H4 (cell line): ENCODE measurements around the gene SPECC1. TPM values are rescaled to one million over a fixed set of nuclear protein-coding genes. Genes with fewer than 3 reads are reported as not detected.
"Not testable (repeated sequence)": the region's sequence is repeated elsewhere in the genome, so short reads cannot be mapped to it uniquely, and the experiment has no call there.

Experiments
- DNase-seq: peaks from one replicate; pipeline ENCODE4 v3.0.0-alpha.2; 2015; ENCODE audit warnings: low spot score
- total RNA-seq: library from RNA; depleted of rRNA; stranded (reverse); fragments of >200 nt; shearing (Covaris generic); gene quantifications from 2 replicates; pipeline ENCODE4 v1.2.3, GENCODE V29; 2014

SPECC1 gene
- total RNA-seq, 1 experiment from 2014 or later, result 38.5 TPM

DNA sequence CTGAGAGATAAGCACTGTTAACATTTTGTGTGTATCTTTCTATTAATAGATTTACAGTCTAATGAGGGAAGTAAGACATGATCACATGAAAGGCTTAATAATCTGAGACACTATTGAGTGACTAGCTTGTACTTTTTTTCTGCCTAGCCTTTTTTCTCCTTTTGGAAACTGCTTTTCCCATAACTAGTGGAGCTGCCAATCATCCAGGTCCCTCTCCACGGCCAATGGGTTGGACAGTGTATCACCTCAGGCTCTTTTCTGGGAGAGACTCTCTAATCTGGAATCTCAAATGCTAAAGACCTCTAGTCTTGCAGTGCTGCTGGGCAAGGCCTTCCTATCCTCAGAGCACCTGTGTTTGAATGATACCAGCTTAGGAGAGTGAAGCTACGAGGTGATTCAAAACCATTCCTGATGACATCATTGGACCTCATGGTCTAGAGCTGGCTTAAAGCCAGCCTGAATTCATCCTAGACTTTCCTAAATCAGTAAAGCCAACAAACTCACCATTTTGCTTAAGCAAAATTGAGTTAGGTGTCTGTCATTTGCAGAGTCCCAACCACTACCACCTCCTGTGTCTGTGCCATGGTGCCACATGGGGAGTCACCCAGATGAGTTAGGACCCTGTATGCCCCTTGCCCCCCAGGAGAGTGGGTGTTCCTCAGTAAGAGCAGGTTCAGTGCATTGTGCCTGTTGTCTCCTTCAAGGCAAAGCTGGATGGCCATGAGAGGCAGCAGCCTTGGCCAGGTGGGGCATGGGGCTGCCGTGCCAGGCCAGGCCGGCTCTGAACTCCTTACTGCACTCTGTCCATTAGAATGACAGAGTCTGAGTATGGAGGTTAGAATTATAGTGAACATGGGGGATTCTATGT is 62.9 kb downstream of the SPECC1 start:
- DNase-seq, result no peak

GRCh38 chr17:20072692-20072992 is 63.5 kb downstream of the SPECC1 start:
- no peak for DNase-seq

DNA sequence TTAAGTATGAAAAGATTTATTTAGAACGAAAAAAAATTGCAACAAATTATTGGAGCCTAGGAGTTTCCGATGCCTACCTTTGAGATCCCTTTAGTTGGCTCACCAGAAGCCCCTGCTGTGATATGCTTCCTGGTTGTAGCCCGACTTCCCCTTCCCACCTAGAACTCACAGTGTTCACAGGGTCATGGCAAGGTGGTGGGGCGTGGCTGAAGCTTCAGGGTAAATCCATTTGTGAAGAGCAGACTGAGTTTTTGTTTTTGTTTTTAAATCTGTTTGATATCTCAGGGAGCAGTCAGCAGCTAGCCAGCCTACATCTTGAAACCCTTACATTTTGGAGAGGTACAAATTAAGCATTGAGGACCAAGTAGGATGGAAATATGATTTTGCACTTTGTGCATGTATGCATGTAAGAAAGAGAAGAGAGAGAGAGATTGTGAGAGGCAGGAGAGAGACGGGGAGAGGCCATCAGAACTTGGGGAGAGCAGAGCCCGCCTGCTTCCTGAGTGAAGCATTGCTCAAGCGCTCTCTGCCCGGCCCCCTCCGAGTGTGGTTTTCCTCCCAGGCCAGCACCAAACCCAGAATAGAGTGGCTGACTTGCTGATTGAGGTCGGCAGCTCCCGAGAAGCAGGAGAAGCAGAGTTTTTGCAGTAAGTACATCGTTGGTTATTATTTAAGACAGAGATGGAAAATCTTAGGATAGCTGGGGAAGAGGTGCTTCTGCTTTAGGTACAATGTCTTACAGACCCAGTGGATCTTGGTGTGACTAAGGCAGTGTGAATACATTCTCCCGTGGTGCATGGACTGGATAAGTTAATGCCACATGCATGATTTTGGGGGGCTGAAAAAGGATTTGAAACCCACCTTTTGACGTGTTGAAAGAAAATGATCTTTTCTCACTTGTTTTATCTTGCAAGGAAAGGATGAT is 64.2 kb downstream of the SPECC1 start:
- no peak for DNase-seq

- no peak for DNase-seq
Observed at GRCh38 chr17:20074001-20074400, 64.8 kb downstream of the SPECC1 start.

- no peak for DNase-seq
Observed at GRCh38 chr17:20074489-20074888, 65.3 kb downstream of the SPECC1 start.

DNA sequence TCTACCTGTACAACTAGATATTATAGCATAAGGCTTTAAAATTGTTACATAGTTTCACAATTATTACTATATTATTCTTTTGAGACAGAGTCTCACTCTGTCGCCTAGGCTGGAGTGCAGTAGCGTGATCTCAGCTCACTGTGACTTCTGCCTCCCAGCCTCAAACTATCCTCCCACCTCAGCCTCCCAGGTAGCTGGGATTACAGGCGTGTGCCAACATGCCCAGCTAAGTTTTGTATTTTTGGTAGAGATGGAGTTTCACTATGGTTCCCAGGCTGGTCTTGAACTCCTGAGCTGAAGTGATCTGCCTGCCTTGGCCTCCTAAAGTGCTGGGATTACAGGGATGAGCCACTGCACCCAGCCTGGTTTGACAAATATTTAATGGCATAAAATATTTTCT is 67.0 kb downstream of the SPECC1 start:
- not testable (repeated sequence) for DNase-seq

- DNase-seq, result no peak
Observed at GRCh38 chr17:20077978-20078685, 69.0 kb downstream of the SPECC1 start.

DNA sequence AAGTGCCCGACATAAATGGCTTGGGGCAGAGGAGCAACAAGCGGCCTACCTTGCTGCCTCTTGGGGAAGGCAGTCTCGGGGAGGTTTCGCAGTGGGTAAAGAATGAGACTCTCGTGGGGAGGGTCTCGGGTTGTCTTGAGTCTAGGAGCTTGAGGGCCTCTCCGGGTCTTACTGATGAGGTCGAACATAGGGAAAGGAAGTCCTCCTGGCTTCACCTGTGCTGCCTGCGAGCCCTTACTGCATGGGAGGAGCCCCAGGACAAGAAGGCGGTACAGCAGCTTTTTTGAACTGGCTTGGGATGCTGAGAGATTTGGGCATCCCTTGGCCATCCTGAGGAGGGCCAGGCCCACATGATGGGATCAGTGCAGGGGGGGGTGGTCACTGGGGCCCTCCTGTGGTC is 71.4 kb downstream of the SPECC1 start:
- no peak for DNase-seq

GRCh38 chr17:20083156-20083859 is 74.1 kb downstream of the SPECC1 start:
- no peak for DNase-seq

DNA sequence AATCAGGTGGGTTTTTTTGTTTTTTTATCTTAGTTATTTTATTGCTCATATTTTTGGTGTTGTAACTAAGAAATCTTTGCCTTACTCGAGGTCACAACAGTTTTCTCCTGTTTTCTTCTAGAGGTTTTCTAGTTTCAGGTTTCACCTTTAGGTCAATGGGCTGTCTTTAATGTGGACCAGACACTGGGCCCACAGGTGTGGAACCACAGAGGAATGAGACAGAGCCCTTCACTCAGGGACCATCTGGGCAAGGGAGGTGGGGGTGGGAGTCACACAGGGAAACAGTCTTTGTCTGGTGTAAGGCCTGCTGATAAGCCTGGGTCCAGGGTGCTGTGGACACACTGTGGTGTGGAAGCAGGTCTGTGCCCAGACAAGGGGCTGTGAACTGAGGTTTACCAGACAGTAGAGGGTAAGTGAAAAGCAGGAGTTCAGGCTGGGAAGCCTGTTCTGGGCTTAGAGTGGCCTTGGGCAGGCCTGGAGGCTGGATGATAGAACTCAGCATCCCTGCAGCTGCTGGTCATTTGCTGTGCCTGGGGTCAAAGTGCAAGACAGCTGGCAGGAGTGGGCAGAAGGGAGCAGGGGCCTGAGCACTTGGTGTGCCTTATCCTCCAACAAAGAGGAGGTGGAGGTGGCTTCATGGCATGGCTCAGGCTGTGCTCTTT is 75.6 kb downstream of the SPECC1 start:
- no peak for DNase-seq

GRCh38 chr17:20085283-20085845 is 76.2 kb downstream of the SPECC1 start:
- DNase-seq, result no peak

DNA sequence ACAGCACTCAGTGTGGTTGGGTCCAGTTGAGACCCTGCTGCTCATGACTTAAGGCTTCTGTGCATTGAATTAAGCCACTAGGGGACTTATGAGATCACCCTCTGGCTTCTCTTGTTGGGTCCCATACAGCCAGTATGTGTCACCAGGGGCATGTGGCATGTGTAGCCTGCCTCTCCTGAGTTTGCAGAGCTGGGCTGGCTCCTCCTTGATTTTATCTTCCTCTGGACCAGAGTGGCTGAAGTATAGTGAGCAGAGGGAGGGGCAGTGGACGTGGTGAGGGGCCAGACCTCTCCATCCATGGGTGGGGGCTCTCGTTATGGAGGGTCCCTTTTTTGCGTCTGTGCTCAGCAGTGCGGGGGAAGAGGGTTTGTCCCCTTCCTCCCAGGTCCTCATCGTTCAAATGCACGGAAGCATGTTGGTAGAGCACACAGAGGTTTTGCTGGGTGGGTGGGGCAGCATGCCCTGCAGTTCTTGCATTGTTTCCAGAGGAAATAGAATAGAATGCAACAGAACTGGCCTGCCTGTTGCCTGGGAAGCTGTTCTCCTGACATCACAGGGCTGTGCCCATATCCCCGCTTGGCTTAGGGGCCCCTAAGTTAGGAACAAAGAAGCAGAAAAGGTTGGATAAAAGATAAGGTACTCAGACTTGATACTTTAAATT is 77.4 kb downstream of the SPECC1 start:
- no peak for DNase-seq

DNA sequence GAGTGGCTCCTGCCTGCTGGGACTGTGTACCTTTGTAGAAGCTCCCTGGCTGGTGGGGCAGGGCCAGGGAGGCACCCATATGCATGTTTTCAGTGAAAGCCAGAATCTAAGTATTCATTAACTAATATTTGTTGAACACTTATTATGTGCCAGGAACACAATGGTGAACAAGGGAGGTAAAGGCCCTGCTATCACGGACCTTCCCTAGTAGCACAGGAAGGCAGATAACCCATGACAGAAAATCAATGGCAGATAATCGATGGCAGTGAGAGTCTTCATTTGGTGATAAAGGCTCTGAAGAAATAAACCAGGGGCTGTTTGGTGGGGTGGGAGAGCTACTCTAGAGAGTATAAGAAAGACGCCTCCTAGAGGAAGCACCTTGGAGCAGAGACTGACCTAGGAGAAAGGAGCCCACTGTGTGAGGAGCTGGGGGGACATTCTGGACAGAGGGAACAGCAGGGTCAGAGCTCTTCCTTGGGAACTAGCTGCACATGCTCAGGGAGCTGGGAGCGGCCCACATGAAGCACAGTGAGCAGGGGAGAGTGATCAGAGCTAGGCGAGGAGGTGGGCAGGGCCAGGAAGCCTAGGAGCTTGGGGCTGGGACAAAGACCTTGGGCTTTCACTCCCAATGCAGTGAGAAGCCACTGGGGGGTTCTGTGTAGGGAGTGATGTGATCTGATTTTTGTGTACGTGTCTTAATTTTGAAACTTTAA is 78.5 kb downstream of the SPECC1 start:
- no peak for DNase-seq

DNA sequence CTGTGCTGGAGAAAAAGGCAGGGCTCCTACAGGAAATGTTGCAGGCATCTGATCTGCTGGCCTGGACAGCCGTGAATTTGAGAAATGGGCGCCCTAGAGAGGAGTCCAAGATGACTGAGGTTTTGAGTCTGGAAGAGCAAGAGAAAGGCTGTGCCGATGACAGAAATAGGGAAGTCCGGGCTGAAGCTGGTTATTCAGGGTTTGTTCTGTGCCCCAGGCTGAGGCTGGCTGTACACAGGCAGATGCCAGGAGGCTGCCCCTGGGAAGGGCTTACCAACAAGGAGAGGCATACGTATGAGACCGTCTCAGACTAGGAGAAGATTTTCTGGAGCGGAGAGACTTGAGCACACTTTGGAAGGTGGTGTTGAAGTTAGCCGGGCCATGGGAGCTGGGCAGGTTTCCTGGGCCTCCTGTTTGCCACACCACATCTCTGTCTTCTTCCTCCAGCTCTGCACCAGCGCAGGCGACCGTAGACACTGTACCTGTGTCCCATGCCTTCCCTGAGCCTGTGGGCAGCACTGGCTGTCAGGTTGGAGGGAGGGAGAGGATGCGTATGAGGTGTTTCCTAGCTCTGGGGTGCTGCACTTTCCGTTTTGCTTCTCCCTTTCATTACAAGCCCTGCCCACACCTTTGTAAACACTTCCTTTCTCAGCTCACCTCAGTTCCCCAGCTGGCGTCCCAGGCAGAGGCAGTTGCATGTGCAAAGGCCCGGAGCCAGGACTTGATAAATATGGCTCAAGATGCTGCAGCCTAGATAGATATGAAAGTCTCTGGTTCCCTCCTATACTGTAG is 80.8 kb downstream of the SPECC1 start:
- DNase-seq, result no peak

DNA sequence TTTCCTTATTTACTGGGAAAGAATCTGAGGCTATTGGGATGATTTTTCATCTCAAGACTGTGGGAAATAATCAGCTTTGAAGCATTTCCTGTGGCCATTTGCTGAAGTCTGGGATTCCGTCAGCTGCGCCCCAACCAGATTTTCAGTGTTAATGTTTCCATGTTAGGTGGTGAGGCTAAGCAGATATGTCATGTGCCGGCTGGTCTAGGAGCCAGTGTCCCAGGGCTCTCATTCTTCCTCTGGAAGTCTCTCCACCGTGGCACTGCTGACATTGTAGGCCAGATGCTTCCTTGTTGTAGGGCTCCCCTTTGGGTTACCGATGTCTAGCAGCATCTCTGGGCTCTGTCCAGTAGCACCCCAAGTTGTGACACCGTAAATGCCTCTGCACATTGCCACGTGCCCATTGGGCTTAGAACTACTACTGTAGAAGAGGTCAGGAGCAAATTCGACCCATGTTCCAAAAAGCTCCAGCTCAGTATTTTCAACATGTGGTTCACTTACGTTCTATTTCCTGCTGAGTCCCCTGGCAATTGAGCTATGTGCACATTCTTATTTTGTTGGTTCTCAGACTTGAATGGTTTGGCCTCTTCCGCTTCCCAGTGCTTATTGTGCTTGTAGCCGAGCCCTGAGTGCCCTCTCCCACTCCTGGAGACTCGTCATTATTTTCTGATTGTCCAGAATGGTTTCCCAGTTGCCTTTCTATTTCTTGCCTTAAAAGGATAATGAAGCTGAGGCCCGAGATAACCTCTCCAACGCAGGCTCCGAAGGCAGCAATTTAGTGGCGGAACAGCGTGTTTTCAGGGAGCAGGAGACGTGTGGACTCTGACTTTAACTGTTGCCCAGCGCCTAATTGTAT is 82.2 kb downstream of the SPECC1 start:
- DNase-seq, result no peak

DNA sequence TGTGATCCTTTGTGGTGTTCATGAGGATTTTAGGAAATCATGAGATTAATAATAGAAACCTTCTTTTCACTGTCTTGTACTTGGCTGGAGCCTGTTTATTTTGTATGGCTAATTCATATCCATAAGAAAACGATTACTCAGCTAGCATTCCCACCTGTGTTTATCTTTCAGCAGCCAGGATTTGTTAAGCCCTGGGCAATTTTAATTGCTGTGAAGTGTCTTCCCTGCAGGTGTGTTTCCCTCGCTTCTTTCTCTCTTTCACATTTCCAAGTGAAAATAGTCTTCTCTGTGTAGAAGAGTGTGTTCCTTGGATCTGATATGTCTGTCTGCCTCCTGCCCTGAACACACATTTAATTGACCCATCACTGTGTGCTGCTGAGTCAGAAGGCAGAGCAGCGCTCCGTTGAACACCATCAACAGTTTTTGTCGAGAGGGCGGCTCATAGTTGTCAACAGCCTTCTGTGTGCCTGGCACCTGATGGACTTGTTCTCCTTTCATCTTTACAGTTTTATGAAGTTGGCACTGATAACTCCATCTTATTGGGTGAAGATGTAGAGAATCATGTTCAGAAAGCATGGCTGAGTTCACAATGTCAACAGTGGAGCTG is 83.2 kb downstream of the SPECC1 start:
- DNase-seq, result no peak

DNA sequence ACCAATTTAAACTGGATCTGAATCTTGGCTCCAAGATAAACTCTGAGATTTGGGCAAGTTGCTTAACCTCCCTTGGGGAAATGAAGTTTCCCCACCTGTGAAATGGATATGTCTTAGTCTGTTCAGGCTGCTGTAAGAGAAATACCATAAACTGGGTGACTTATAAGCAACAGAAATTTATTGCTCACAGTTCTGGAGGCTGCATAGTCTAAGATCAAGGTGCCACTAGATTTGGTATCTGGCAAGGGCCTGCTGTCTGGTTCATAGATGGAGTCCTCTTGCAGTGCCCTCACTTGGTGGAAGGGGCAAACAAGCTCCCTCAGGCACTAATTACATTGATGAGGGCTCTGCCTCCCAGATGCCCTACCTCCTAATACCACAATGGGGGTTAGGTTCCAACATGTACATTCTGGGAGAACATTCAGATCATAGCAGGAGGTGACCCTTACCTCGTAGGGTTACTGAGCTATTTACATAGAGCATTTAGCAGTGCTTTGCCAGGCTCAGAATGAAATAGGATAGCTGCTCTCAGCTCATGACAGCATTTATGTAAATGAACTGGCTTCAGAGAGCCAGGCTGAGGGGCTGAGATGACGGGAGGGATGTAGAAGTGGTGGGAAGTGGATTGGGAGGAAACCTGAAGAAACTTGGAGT is 83.9 kb downstream of the SPECC1 start:
- DNase-seq, result no peak
